HG03066 (cell line): ENCODE measurements around the gene FBXL7.

ENCODE experiments used
- ATAC-seq: cut with Tn5 transposase; IDR thresholded peaks from one replicate; pipeline ENCODE4 v1.9.1; 2021; ENCODE audit warnings: low read depth; ENCODE audit not compliant: unreplicated experiment

Gene FBXL7

GRCh38 chr5:15574806-15575325, 74.9 kb downstream of the FBXL7 start:
- no peak for ATAC-seq

GRCh38 chr5:15575666-15576065, 75.7 kb downstream of the FBXL7 start:
- ATAC-seq = no peak

DNA sequence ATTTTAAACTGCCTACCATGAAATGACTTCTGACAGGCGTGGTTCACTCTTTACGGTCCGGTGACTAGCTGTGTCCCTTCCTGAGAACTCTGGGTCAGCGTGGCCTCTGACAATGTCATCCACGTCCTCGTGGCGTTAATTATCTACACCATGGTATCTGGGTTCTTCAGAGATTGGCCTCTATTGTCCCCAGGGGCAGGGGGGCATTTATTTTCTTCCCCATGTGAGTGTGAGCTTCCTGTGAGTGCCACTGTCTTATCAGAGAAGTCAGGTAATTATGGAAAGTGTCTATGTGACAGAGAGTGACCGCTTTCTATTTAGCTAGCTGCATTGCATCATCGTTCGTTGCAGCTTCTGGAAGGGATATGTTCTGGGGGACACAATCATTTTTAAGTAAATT, 77.2 kb downstream of the FBXL7 start:
- no peak for ATAC-seq

DNA sequence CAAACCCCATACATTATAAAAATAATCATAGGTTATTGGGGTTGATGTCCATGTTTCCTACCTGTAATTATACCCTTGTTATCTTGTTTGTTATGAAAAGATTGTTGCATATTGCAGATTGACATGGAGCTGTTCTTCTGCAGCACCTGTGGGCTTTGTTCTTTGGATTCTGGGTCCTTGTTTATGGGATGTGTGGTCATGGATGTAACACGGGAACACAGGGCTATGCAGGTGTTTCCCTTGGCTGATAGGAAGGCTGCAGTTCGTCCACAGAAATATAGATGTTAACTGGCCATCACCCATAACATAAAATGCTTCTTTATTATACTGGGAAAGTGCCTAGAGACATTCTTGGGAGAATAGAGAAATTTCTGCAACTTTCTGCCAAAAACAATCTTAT, 77.9 kb downstream of the FBXL7 start:
- ATAC-seq = no peak

DNA sequence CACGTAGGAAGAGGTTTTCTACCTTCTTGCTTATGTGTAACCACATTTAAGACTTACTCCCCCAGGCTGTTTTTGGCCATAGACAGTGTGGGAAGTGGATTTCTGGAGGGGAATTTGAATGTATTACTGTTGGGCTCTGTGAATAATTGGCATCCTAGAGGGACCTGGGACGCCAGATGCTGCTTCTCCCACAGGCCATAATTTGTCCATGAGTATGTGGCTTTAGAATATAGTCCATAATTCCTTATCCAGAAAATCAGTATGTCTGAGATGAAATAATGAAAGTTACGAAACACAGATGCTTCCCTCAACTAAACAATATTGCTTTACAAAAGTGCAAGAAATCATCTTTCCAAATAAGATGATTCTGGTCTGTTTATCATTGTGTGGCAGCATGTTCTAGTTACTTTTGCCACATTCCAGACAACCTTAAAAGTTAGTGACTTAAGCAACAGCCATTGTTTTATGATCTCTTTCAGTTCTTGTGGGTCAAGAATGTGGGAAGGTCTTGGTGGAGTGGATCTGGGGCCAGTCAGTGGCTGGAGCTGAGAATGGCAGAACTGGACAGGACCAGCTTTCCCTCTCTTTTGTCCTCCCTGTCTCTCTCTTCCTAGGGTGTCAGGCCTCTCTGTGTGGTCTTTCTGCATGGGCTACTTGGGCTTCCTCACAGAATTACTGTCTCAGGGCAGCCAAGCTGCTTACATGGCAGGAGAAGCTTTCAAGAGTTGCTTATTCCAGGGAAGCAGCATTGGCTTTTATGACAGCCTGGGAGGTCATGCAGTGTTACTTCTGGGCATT, 79.4 kb downstream of the FBXL7 start:
- no peak for ATAC-seq

- no peak for ATAC-seq
Measured at GRCh38 chr5:15584528-15584927, 84.5 kb downstream of the FBXL7 start.

DNA sequence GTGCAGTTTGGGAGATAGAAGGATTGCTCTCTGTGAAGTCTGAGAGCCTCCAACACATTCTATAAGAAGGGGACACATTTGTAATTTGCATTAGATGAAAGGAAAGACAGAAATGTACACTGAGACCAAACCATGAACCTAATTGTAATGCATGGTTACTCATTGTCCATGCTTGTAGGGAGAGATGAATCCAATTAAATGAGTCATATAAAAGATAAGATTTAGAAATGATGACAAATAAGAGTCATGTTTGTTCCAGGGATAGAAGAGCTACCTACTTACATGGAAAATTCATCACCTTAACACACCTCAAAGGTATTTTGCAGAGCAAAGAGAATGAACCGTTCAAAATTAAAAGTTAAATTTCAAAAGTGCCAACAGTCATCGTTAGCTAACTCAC, 85.1 kb downstream of the FBXL7 start:
- no peak for ATAC-seq

GRCh38 chr5:15585841-15586591, 86.0 kb downstream of the FBXL7 start:
- ATAC-seq = no peak

DNA sequence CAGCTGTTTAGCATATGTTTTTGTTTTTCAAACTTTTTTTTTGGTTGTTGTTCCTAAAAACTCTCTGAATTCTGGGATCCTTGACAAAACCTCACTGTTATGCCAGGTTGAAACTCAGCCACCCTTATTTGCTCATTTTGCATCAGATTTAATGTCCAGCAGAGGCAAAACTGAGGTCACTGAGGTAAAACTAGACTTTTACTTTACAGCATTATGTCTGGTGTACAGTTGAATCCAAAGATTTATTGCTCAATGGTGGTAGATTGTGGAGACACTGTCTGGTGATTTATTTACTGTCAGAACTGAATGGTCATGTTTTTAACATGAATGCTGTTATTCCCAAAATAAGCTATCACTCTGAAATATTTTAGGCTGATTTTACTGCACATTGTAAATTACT, 87.9 kb downstream of the FBXL7 start:
- ATAC-seq = no peak

DNA sequence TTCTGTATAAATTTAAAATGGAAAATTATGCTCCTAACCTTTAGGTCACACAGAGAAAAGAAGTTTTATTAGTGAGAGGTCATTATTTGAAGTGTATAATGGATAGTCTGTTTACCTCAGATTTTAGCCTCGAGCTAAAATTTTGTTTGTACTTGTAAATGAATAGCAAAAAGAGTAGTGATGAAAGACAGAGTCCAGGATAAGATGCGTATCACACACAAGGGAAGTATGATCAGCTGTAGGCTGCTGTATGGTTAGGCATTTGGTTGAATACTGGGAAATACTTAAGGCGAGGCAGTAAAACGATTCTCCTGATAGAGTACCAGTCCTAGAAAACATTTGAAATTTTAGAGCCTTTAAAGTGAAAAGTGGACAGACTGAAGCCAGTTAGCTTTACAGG, 92.7 kb downstream of the FBXL7 start:
- no peak for ATAC-seq

- no peak for ATAC-seq
Measured at GRCh38 chr5:15594977-15595568, 95.1 kb downstream of the FBXL7 start.

DNA sequence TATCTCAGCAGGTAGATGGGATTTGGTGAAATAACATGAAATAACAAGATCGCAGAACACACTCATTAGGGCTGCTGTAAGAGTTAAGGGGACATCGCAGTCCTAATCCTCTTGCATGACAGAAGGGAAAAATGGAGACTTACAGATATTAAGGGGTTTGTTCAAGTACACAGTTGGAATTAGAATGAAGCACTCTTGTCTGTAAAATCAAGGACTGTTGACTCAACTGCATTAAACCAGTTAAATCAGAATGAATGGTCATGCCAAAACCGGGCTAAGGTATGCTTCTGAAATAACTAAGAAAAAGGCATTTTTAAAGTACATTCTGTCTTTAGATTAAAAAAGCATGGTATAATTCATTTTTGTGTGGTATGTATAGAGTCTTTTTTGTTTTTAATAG, 95.9 kb downstream of the FBXL7 start:
- no peak for ATAC-seq

GRCh38 chr5:15596936-15597335, 97.0 kb downstream of the FBXL7 start:
- ATAC-seq = no peak

DNA sequence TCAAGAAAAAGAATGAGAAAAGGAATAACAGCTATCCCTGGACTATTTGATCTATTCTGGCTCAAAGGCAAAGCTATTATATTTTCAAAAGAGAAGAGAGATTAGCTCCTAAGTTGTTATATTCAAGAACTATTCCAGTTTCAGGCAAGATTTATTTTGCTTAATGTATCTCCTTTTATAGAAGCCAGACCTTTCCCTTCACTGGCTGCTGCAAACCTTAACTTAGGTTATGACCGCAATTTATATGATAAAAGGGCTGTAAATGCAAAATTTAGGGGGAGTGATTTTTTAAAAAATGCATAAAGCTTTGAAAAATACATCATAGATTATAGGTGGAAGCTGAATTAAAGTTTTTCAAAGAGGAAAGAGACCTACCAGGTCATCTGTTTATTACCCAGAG, 97.8 kb downstream of the FBXL7 start:
- no peak for ATAC-seq

DNA sequence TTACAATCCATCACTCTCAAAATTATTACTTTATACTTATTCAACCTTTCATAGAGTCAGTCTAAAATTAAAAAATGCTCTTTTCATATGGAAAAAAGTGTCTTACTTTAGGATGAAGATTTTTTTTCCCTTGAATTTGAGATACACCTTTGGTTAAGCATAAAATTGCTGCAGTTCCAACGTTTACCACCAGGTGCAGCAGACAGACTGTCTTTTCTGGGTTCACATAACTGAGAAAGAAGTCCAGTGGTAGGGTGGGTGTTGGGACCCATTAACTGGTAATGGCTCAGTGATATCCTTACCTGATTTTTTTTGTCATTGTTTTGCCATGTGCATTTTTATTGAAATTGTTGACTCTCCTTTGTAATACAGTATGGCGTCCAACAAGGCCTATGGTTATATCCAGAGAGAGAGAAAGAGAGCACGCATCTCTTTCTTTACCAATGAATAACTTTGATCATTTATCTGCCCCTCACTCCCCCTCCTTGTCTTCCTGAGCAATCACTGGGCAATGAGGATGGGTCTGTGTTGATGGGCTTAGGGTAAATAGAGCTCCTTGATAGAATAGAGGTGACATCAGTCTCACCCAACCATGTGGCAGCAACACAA, 98.4 kb downstream of the FBXL7 start:
- ATAC-seq = no peak

DNA sequence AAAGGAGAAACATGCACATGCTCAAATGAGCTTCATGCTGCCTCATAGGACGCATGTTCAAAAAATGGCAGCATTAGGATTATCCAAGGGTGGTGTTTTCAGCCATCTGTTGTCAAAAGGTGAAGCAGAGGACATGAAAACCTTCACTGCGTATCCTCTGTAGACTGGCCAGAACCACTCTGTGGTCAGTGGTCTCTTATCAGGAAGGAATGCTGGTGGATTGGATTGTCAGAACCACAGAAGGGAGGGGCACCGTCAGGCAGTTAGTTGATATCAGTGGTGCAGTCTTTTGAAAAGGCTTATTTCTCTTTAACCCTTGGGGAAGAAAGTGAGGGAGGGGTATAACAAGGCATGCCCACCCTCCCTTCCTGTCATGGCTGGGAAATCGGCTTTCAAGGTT, 100.1 kb downstream of the FBXL7 start:
- ATAC-seq = no peak

GRCh38 chr5:15601274-15601673, 101.3 kb downstream of the FBXL7 start:
- no peak for ATAC-seq

DNA sequence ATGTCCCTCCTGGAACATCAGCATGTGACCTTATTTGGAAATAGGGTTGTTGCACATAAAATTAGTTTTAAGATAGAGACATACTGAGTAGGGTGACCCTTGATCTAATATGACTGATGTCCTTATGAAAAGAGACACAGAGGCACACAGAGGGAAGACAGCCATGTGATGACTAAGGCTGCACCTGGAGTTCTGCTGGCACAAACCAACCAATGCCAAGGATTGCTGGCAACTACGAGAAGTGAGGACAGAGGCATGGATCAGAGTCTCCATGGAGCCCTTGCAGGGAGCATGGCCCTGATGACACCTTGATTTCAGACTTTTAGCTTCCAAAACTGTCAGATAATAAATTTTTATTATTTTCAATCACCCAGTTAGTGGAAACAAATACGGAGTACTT, 101.9 kb downstream of the FBXL7 start:
- no peak for ATAC-seq

- ATAC-seq = no peak
Measured at GRCh38 chr5:15604986-15605385, 105.0 kb downstream of the FBXL7 start.

DNA sequence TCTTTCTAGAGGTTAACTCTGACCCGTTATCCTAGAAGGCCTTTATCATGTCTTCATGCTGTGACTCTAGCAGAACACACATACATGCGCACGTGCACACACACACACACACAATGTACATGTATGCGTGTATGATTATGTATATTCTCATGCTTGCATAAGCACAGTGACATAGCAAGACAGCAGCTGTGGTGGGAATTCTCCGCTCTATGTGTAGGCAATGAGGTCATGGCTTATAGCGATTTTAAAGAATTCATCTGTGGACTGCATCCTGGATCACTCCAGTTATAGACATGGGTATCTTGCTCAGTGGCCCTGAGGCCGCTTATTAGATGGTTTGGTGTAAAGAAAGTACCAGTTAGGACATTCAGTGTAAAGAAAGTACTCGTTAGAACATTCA, 106.2 kb downstream of the FBXL7 start:
- no peak for ATAC-seq

- ATAC-seq = no peak
Measured at GRCh38 chr5:15607076-15607475, 107.1 kb downstream of the FBXL7 start.
